Hepatocyte (in vitro differentiated cells): ENCODE data around the gene STARD5.

Experiments
- CTCF ChIP-seq: fragments of 200-600 bp; sonication (generic); IDR thresholded peaks from 2 replicates; pipeline ENCODE4 v1.5.1; 2016; ENCODE audit warnings: antibody characterized with exemption, mild to moderate bottlenecking; ENCODE audit not compliant: poor library complexity
- EZH2 ChIP-seq: fragments of 200-600 bp; sonication (generic); IDR thresholded peaks from 2 replicates; pipeline ENCODE4 v1.6.1; 2016; ENCODE audit warnings: antibody characterized with exemption, mild to moderate bottlenecking, borderline replicate concordance

DNA sequence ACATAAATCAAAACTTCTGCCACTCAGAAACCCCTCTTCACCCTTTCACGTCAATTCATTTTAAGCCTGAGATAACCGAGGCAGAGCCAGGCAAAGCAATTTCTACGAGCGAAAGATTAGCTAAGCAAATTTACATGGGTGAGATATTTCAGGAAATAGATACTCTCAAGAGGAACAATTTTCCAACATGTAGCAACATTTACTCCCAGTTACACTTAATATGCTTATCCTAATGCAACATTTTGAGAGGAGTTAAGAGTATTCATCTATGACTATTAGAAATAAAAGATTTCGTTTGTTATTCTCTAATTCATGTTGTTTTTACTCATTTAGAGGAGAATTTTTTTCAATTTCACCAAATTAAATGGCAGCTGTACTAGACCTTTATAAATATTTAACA lies 49.2 kb upstream of the STARD5 start:
- TF ChIP-seq EZH2: no peak
- no peak for TF ChIP-seq CTCF
